Amniotic epithelial cell (primary cell): ENCODE results near the gene KAT2A.
"Not testable (repeated sequence)": the region's sequence is repeated elsewhere in the genome, so short reads cannot be mapped to it uniquely, and the experiment has no call there.

Experiments used
- DNase-seq: peaks from one replicate; pipeline ENCODE4 v3.0.0-alpha.2; 2010; ENCODE audit warnings: low read depth

Gene KAT2A

DNA sequence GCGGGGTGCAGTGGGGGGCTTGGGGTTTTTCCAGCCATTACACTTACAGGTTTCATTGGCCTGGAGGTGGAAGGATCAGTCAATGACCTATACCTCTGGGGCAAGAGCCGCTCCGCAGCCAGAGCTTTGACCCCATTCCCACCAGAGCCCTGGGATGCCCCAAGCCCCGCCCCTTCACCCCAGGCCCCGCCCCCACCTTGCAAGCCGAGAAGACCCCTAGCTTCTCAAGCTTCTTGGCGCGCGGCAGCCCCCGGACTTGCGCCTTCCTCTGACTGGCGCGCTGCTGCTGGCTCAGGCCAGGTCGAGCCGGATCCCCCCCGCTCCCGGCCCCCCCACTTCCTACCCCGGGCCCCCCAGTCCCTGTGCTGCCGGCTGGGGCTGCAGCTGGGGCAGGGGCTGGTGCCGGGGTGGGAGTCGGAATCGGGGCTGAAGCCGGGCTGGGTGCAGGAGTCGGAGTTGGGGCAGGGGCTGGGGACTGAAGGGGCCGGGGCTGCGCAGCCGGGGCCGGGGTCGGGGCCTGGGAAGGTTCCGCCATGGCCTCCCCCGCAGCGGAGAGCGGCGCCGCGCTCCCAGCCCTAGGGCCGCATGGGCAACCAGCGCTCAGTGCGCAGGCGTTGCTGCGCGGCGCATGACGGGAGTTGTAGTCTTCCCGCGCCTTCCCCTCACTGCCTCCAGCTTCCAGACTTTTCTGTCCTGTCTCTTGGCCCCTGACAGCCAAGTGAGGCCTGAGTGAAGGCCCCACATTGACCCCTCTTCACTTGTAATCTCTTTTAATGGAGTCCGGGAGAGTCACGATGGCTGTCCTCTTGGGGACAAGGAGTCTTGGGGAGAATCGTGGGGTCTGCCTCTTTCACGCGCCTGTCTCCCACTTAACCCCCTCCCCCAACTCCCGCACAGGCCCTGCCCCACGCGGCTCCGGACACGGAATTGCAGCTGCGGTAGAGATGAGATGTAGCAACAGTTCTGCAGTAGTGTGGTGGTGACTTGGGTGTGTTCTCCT lies at the start of gene KAT2A:
KAT2A (minus strand) TSS at position 598 of the 1,000 bp plus-strand sequence; CDS start at position 535, 63 bp downstream.
- peak; percentile 78 for DNase-seq

DNA sequence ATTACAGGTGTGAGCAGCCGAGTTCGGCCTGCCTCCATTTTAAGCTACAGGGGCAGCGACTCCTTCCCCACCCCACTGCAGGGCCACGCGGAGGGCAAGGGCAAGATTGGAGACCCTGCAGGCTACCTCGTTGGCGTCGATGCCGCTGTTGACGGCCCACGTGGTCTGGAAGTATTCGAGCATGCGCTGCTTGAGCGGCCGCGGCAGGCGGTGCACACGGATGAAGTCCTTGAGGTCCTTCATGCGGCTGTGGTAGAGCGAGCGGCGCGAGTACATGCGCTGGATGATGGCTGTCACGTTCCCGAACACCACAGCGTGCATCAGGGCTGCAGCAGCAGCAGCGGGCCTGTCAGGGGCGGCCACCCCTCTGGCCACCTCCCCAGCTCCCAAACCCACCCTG lies 48.2 kb upstream of the KAT2A start:
- no peak for DNase-seq

- no peak for DNase-seq
Measured at GRCh38 chr17:42167807-42168206, 46.6 kb upstream of the KAT2A start.

DNA sequence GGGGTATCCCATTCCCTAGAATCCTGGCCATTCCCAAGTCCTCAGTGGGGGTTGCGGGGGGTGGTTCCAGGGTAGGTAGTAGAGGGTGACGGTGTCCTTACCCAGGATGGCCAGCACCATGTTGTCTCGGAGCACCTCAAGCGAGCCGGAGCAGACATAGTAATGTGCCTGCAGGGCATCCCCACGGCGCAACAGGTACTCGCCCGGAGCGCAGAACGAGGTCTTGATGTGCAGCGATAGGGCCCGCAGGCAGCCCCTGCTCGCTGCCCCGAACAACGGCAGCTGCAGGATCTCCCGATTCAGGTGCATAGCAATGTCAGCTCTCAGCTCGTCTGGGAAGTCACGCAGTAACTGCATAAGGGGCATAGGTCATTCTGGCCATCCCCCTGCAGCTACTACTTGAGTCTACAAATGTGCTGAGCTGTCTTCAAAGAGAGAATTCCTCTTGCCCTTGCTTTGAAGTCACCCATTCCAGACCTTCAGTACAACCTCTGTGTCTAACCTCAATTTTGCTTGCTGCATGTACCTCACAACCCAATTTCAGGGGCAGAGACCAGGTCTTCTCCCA lies 45.1 kb upstream of the KAT2A start:
- no peak for DNase-seq

- DNase-seq, result no peak
Measured at GRCh38 chr17:42165751-42166150, 44.6 kb upstream of the KAT2A start.

- DNase-seq, result no peak
Measured at GRCh38 chr17:42163696-42164407, 42.7 kb upstream of the KAT2A start.

DNA sequence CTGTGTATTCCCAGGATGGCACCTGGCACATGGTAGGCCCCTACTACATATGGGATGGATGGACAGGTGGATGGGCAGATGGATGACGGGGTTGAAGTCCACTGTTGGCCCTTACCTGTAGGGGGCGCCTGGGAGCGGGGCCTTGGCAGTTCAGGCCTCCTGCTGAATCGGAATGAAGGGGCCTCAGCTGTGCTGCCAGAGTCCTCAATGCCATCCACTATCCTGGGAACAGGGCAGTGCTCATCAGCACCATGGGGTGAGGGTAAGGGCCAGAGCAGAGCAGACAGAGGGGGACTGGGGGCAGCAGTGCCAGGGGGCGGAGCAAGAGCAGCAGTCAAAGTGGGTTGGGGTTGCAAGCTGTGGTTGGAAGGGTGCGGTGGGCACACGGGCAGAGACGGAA lies 41.9 kb upstream of the KAT2A start:
- no peak for DNase-seq

GRCh38 chr17:42160531-42160910 lies 39.4 kb upstream of the KAT2A start:
- DNase-seq, result no peak

DNA sequence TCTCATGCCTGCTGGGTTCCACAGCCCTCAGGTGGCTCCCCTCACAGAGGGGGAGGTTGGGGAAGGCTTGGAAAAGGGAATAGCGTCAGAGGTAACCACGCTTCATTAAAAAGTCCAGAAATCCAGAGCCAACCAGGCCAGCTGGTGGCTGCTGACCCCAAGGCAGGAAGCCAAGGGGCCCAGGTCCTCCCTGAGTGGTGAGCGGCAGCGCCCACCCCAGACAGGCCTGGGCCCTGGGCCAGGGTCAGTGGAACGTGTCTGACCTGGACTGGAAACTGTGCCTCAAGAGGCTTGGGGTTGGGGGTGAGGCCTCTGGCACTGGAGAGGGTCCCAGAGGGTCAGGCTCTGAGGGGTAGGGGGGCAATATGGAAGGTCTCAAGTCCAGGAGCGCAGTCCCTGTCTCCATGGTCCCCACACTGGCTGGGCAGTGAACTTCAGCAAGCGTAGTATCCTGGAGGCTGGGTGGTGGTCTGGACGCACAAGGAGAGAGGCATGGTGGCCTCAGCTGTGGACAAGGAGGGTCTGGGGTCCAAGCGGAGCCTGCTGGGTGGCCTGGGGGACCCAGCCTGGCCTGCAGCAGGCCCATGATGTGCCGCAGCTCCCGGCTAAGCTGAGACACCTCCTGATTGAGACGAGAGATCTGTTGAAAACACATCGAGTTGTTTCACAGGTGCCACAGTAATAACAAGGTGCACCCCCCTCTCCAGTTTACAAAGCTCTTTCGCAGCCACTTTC lies 38.8 kb upstream of the KAT2A start:
- no peak for DNase-seq

DNA sequence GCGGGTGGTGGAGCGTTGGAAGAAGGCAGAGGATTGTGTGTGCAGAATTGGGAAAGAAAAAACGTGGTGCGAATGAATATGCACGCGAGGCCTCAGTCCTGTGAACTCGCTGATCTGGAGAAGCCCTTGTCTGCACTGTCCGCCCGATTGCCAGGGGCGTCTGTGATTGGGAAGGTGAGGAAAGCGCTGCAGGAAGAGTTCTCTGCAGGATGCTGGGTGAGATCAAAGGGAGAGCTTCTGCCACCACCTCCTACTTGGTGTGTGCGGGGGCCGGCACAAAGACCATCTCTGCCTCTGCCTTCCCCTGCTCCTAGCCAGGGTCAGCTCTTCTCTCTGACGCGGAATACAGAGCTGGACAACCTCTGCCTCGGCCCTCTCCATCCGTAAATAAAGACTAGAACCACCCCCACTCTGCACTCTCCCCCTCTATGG lies 34.5 kb upstream of the KAT2A start:
- DNase-seq, result no peak

DNA sequence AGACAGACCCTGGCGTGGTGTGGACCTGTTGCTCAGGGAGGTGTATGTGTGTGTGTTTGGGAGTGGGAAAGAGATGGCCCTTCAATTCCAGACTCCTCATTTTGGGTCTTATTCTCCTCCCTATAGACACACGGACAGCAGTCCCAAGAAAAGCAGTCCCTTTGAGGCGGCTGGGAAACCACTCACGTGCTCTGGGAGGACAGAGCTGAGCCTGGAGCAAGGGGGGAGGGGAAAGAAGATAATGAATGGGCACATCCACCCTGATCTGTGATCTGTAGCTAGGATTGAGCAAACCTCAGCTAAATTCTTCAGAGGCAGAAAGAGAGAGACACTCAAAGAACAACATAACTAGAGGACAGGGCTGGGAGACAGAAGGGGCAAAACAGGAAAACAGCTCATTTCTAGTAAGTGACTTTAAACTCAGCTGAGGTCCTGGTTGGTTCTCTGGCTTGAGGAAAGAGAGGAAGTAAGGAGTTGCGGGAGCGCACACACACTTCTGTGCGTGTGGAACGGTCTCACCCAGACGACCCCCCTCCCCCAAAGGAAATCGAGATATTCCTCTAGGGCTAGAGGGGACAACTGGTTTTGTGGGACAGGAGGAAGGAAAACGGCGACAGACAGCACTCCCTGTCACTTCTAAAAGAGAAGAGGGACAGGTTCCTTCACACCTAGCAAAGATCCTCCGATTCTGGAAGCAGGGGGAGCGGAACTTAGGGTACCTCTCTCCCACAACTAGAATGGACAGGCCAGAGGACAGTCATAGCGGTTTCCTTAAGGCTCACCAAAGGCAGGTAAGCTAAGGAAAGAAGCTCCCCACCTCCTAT lies 33.0 kb upstream of the KAT2A start:
- DNase-seq, result peak; percentile 46

GRCh38 chr17:42146911-42147607 lies 25.9 kb upstream of the KAT2A start:
- DNase-seq, result no peak

DNA sequence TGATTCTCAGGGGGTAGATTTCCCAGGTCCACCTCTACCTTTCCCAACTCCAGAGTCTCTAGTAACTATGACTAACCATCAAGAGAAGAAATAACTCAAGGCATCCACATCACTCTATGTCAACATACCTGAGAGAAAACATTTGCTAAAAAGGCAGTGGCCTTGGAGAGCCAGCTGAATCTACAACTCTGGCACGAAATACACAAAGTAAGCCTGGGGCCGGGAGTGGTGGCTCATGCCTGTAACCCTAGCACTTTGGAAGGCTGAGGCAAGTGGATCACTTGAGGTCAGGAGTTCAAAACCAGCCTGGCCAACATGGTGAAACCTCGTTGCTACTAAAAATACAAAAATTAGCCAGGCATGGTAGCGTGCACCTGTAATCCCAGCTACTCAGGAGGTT lies 22.0 kb upstream of the KAT2A start:
- not testable (repeated sequence) for DNase-seq

- no peak for DNase-seq
Measured at GRCh38 chr17:42142371-42142896, 21.3 kb upstream of the KAT2A start.

DNA sequence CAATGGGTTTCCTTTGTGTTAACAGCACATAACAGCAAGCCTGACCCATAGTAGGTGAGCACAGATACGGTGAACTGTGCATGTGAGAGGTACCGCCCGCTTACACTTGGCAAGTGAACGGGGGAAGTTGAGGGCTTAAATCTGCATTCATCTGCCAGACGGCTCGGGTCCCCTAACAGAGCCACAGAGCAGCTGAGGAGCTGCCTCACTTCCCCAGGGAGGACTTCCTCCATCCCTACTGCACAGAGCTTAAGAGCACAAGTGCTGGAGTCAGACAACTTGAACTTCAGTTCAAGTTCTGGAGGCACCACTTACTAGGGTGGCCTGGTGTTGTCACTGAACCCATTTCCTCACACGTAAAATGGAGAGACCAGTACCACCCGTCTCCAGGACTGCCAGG lies 20.2 kb upstream of the KAT2A start:
- DNase-seq, result no peak

DNA sequence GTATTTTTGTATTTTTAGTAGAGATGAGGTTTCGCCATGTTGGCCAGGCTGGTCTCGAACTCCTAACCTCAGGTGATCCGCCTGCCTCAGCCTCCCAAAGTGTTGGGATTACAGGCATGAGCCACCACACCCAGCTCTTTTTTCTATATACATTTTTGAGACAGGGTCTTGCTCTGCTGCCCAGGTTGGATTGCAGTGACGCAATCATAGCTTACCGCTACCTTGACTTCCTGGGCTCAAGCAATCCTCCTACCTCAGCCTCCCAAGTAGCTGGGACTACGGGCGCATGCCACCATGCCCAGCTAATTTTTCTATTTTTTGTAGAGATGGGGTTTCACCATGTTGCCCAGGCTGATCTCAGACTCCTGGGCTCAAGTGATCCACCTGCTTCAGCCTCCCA lies 19.5 kb upstream of the KAT2A start:
- not testable (repeated sequence) for DNase-seq

GRCh38 chr17:42138749-42139492 lies 17.8 kb upstream of the KAT2A start:
- DNase-seq, result no peak

GRCh38 chr17:42136654-42137051 lies 15.5 kb upstream of the KAT2A start:
- no peak for DNase-seq
